HG02852 (cell line): ENCODE data around the gene PHTF1.
"Not testable (repeated sequence)": the region's sequence is repeated elsewhere in the genome, so short reads cannot be mapped to it uniquely, and the experiment has no call there.

Experiments used
- ATAC-seq: cut with Tn5 transposase; IDR thresholded peaks from one replicate; pipeline ENCODE4 v1.9.1; 2021; ENCODE audit warnings: mild to moderate bottlenecking, moderate library complexity; ENCODE audit not compliant: unreplicated experiment

PHTF1 gene

DNA sequence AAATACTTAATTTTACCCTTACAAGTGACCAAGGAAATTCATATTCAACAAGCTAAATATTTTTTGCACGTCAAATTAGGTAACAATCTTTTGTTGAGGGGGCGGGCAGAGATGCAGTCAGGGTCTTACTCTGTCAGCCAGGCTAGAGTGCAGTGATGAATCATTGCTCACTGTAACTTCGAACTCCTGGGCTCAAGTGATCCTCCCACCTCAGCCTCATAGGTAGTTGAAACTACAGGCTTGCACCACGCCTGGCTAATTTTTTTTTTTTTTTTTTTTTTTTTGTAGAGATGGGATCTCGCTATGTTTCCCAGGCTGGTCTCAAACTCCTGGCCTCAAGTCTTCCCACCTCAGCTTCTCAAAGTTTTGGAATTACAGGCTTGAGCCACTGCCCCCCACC lies 26.5 kb downstream of the PHTF1 start:
- no peak for ATAC-seq

DNA sequence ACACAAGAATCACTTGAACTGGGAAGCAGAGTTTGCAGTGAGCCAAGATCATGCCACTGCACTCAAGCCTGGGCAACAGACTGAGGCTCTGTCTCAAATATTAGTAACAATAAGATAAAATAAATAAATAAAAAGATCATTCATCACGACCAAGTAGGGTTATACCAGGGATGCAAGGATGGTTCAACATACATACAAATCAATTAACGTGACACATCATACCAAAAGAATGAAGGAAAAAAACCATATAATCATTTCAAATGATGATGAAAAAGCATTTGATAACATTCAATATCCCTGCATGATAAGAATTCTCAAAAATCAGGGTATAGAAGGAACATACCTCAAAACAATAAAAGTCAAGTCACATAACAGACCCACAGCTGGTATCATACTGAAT lies 38.3 kb downstream of the PHTF1 start:
- no peak for ATAC-seq

DNA sequence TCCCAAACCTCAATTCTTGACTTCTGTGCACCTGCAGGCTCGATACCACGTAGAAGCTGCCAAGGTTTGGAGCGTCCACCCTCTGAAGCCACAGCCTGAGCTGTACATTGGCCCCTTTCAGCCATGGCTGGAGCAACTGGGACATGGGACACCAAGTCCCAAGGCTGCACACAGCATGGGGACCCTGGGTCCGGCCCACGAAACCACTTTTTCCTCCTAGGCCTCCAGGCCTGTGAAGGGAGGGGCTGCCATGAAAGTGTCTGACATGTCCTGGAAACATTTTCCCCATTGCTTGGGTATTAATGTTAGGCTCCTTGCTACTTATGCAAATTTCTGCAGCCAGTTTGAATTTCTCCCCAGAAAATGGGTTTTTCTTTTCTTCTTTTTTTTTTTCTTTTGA lies 40.7 kb downstream of the PHTF1 start:
- ATAC-seq: not testable (repeated sequence)

DNA sequence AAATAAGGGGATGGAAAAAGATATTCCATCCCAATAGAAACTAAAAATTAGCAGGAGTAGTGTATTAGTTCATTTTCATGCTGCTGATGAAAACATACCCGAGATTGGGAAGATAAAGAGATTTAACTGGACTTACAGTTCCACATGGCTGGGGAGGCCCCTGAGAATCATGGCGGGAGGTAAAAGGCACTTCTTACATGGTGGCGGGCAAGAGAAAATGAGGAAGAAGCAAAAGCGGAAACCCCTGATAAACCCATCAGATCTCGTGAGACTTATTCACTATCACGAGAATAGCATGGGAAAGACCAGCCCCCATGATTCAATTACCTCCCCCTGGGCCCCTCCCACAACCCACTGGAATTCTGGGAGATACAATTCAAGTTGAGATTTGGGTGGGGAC lies 41.8 kb downstream of the PHTF1 start:
- not testable (repeated sequence) for ATAC-seq

DNA sequence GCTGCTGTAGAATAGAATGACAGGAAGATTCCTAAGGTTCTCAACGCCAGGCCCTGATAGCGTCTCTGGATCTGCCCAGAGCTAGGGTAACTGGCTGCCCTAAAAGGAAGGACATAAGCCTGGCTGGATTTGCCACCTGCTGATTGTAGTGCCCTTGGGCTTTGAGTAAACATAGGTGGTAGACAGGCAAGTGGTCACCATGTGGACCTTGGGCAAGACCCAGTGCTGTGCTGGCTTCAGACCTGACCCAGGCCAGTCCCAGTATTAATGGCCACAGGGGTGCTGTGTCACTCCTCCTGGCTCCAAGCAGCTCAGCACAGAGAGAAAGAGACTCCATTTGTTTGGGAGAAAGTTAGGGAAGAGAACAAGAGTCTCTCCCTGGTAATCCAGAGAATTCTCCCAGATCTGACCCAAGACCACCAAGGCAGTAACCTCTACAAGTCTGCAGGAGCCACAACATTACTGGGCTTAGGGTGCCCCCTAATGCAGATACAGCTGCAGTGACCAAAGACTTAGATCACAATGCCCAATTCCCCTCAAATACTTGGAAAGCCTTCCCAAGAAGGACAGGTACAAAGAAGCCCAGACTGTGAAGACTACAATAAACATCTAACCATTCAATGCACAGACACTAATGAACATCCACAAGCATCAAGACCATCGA lies 44.5 kb downstream of the PHTF1 start:
- no peak for ATAC-seq

DNA sequence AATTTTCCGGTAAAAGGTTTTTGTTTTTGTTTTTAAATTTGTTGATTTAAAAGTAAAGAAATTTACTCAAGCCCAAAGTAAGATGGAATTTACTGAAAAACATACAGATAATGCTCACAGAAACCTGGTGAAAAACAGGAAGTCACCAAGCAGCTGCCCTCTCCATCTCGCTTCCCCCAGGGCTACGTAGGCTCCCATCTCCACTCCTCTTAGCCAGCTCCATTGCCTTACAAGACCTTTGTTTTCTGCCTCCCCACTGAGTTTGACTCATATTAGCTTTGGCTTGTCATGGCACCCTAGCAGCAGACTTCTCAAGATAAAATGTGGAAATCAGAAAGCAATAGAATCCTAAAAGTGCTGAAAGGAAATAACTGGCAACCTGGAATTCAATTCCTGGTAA lies 57.9 kb downstream of the PHTF1 start:
- ATAC-seq: no peak

DNA sequence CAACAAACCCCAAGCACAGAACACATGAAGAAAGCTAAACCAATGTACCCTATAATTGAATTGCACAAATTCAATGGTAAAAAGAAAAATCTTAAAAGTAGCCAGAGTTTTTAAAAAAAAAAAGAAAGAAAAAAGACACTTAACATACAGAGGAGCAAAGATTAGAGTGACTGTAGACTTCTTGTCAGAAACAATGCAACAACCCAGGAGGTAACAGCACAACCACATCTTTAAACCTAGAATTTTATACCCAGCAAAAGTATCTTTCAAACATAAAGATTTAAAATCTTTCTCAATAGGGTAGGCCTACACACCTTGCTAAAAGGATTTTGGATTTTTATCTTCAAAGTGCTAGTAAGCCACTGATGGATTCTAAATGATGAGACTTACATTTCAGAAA lies 64.4 kb downstream of the PHTF1 start:
- no peak for ATAC-seq

DNA sequence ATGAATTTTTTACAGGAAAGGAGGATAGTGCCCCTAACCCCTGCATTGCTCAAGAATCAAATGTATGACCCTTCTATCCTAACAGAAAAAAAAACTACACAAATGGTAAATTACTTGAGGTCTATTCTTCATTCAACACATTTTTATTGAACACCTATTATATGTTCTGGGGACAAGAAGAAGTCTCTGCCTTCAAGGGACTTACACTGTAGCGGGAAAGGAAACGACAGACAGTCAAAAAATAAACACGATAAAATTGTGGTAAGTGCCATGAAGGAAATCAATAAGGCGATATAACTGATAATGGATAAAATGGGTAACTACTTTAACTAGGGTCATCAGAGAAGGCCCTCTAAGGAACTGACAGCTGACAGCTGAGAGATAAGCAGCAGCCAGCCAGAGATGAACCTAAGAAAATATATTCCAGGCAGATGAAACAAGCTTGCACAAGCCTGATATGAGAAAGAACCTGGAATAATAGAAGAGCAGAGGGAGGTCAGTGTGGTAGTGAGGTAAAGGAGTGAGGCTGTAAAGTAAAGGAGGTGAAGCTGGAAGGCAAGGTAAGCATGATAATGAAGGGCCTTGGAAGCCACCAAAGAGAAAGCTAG lies 66.4 kb downstream of the PHTF1 start:
- ATAC-seq: no peak

DNA sequence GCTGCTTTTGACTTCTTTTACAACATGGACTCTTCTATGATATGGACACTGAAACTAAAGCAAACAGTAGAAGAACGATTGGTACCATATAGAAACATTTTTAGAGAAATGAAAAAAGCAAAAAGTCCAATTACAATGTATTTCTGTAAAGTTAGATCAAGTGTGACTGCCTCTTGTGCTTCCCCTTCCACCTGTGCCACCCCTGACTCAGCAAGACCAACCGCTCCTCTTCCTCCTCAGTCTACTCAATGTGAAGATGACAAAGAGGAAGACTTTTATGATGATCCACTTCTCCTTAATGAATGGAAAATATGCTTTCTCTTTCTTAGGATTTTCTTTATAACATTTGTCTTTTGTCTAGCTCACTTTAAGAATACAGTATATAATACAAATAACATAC lies 66.9 kb downstream of the PHTF1 start:
- no peak for ATAC-seq

DNA sequence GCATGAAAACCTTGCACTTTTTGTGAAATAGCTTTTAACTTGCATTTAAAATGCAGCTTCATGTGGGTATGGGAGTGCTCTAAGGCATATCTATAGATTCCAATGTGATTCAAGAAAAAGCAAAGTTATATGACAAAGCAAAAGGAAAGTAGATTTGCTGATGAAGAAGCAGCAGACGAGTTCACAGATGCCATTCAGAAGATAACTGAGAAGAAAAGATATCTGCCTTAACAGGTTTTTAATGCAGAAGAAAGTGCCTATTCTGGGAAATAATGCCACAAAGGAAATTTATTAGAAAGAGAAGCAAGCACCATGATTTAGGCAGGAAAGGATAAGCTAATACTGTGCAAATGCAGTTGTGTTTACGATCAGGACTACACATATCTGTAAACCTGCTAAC lies 68.1 kb downstream of the PHTF1 start:
- ATAC-seq: no peak

DNA sequence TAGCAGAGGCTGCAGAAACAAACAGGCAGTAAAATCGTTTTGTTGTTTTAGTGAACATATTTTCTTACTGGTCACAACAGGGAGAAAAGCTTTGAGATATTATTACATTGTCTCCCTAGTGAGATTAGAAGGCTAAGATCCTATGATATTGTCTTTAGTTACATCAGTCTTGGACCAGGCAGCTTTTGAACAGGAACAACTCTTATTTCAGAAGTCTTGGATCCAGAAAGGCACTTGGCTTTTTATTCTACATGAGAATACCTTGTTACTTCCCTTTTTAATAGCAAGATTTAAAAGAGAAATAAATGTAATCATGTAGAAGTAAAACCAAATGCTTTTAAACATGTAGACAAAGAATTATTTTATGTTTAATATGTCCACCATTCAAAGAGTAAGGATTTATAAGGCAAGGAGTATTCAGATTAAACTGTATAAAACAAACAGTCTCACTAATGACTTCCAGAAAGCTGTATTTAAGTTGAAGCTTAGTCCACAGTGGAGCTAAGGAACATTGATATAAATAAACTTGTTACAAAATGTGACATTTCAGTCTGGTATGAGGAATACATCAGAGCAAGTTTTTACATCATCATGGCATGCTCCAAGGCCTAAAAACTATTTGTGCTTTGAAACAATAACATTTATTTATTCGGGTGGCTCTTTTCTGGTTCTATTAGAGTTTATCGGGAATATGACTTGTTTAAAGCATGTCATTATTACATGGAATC lies 72.2 kb downstream of the PHTF1 start:
- no peak for ATAC-seq

DNA sequence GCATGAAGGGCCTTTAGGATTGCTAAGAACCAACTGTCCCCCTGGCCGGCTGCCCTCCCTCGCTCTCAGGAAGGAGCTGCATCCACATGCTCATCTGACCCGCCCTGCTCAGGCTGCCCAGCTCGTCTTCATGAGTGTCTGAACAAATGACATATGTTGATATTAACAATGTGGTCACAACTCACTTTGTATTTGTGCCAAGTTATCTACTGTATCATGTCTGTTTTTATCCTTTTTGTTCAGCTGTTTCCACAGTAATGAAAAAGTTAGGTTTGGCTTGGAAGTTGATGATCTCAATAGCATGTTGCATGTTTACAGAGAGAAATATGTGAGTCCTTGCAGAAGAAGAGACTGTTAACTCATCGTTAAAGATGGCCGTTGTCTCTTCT lies 75.1 kb downstream of the PHTF1 start:
- no peak for ATAC-seq

DNA sequence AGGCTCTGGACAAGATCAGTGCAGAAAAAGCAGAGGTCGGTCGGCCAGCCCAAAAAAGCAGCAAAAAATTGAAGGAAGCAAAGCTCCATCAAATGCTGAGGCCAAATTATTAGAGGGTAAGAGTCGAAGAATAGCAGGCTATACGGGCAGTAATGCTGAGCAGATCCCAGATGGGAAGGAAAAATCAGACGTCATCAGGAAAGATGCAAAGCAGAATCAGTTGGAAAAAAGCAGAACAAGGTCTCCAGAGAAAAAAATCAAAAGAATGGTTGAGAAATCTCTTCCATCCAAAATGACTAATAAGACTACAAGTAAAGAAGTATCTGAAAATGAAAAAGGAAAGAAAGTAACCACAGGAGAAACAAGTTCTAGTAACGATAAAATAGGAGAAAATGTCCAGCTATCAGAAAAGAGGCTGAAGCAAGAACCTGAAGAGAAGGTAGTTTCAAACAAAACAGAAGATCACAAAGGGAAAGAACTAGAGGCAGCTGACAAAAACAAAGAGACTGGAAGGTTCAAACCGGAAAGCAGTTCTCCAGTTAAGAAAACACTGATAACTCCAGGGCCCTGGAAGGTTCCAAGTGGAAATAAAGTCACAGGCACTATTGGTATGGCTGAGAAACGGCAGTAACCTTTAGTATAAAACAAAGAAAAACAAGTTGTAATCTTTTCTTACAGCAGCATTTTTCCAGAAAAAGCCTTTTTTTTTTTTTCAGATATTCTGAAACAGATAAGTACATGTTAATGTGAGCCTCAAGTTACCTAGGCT lies 75.7 kb downstream of the PHTF1 start:
- no peak for ATAC-seq

DNA sequence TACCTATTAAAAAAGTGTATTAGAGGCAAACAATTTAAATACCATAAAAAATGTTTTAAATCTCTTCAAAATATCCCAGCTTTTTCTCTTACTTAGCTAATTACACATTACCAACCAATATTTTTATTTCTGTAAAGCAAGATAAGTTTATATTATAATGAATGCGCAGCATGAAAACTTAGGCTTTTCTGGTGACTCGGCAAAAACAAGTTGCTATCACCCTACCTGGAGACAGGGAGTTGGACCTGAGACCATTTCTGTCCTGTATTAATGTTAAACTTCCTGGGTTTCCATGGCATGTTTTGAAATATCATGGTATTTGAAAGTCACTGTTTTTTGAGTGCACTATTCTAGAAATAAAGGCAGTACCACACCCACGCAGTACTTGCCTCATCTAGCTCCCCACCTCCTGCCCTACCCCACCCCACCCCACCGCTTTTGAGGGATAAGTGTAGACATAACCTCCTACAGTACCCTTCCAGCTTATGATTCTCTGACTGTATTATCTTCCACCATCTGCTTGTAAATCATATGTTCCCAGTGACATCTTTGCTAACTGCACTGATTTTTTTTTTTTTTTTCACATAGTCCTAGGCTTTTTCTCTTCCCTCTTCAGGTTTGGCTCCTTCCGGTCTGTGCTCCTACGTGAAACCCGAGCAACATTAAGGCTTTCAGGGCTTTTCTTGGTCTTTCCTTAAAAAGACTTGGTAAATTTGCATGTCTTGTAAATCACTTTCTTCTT lies 77.5 kb downstream of the PHTF1 start:
- ATAC-seq: no peak

DNA sequence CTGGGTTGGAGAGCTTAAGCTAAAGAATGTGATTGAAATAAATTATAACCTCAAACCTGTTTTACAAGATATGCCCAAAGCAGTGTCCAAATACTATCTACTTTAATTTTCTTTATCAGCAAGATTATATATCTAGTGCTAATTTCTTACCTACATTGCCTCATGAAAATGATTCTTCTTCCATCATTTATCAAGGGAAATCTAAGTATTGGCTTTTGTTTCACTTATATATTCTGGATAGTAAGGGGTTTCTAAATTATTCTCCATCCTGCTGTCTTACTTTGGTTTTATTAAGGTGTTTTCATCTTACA lies 81.2 kb downstream of the PHTF1 start:
- ATAC-seq: no peak

DNA sequence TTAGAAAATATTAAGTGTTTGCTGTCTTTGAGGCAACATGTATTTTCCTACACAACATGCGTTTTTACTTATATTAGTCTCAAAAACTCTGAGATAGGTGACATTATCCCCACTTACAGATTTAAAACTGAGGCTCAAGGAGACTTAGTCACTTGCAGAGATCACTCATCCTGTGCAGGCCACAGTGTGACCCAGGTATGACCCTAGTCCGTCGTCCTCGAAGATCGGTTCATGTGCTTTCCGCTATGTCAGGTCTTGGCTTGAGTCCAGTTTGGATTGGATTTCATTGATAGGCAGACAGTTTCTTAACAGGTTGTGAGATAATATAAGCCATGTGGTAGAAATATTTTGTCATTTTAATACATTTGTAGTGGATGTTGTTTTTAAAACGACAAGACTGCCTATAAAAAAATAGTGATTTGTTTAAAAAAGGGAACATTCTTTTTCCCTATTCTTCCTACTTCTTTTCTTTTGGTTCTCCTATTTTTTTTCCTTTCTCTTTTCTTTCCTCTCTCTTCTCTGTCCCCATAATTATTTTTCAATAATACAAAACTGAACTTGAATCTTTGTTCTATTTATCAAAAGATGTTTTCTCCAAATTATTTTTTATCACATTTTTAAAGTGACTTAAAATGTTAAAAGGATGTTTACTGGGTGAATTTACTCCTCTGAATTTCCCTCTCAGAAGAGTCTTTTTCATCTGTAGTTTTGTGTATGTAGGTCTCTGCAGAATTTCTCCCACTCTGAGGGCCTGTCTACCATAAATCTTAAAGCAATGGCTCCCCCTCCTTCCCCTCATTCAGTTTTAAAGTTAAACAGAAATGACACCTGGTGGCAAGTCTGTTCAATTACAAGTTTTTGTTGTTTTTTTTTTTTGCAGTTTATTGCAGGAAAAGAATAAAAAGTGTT lies 81.8 kb downstream of the PHTF1 start:
- no peak for ATAC-seq

DNA sequence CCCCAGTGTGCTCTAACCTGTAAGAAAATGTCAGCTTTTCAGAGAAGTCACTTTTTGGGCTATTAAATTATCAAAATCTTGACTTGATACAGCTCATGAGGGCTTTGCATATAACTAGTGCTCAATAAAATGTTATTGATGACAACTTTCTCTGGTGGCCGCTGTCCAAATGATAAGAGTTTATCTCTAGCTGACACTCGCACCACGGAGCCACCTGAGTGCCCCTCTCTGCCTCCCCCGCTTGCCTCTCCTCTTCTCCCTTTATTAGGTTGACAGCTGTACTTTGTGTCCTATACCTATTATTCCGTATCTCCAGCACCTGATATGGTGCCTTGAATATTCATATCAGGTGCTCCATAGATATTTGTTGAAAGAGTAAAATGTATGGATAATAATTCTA lies 82.8 kb downstream of the PHTF1 start:
- no peak for ATAC-seq

DNA sequence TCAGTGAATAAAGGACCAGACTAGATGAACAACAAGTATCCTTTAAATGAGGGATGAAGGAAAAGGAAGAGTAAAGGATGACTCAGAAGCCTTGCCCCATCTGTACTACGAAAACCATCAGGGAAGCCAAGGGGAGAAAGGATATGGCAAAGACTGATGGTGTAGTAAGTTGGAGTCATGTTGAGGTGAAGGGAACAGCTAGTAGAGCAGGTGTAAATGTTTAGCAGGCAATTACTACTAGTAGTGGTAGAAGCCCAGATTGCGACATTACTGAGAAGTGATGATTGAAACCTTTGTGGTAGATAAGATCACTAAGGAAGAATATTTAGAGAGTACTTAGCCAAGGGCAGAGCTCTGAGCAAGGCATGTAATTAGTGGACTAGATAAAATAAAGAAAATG lies 84.0 kb downstream of the PHTF1 start:
- no peak for ATAC-seq

DNA sequence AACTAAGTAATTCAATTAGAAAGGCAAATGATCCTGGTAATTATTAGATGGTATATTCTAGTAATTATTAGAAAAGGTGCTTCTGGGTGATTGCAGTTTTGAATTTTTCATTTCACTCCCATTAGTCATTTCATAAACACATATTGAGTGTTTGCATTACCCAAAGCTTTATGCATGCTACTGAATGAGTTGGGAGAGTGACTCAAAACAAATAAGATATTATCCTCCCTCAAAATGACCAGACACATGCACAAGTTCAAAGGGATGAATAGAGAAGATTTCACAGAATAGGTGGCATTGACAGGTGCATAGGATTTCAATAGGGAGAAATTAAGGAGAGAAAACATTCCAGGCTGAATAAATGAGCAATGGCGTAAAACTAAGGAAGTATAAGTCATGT lies 84.7 kb downstream of the PHTF1 start:
- ATAC-seq: no peak

DNA sequence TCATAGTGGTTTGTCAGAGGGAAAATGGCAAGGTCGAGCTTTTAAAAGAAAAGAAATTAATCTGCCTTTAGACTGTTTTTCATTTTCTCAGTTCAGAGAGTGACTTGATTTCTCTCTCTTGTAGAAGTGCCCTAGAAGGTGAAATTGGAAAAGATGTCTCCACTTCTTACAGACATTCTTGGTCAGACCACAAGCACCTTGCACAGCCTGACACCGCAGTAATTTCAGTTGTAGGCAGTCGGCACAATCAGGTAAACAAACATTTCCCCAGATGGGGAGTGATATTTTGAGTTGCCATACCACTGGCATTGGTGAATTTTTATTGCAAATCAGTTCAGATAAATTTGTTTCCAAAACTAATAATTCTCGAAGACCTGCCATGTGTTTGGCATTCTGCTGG lies 86.8 kb downstream of the PHTF1 start:
- ATAC-seq: no peak
